Kidney (tissue), 14 donors: ENCODE results near the gene MMAB. TPM values are rescaled to one million over a fixed set of nuclear protein-coding genes. Genes with fewer than 3 reads are reported as not detected.

Experiments used
- DNase-seq, 5 donors: peaks; one replicate each; pipeline ENCODE4 v3.0.0-alpha.2; 2013 to 2020
- FAIRE-seq: peaks from 2 replicates; lab custom pipeline; 2012; peaks lifted over from hg19 to GRCh38; lab: Jason Lieb, UNC
- H3K27ac ChIP-seq, 2 donors: one replicate each; pipeline ENCODE4 v1.7.0; 2013; ENCODE audit warnings: low read depth in 2 of 2, low read length in 2 of 2, inconsistent platforms in 1 of 2
- H3K27me3 ChIP-seq: one replicate; pipeline ENCODE4 v1.7.1; 2013; ENCODE audit warnings: low read length, inconsistent platforms; ENCODE audit not compliant: control insufficient read depth, insufficient read depth
- H3K36me3 ChIP-seq, 3 donors: one replicate each; pipeline versions ENCODE4 v1.7.0 to v1.7.1; 2013; ENCODE audit warnings: low read length in 3 of 3, control low read depth in 1 of 3, inconsistent platforms in 1 of 3; ENCODE audit not compliant: insufficient read depth in 3 of 3, control insufficient read depth in 2 of 3
- H3K4me1 ChIP-seq, 3 donors: one replicate each; pipeline versions ENCODE4 v1.7.0 to v1.7.1; 2013; ENCODE audit warnings: low read length in 3 of 3, inconsistent platforms in 1 of 3, low read depth in 1 of 3; ENCODE audit not compliant: control insufficient read depth in 2 of 3, insufficient read depth in 2 of 3
- H3K4me3 ChIP-seq, 3 donors: one replicate each; pipeline versions ENCODE4 v1.7.0 to v1.8.1; 2013; ENCODE audit warnings: low read length in 3 of 3, control low read depth in 1 of 3, inconsistent platforms in 1 of 3
- H3K9ac ChIP-seq, 3 donors: one replicate each; pipeline versions ENCODE4 v1.7.0 to v1.7.1; 2013; ENCODE audit warnings: low read length in 3 of 3, control low read depth in 1 of 3, inconsistent platforms in 1 of 3
- H3K9me3 ChIP-seq, 3 donors: one replicate each; pipeline versions ENCODE4 v1.7.0 to v1.7.1; 2013; ENCODE audit warnings: low read length in 3 of 3, control low read depth in 1 of 3, inconsistent platforms in 1 of 3; ENCODE audit not compliant: control insufficient read depth in 2 of 3, insufficient read depth in 1 of 3
- CTCF ChIP-seq: IDR thresholded peaks from 3 replicates; pipeline ENCODE4 v1.5.1; 2012; ENCODE audit warnings: mild to moderate bottlenecking, moderate library complexity, borderline replicate concordance; ENCODE audit not compliant: insufficient read depth; ENCODE audit errors: extremely low read depth
- intact Hi-C: fragments of 100-400 bp; cut with DNase I; formaldehyde crosslinking; loops from one replicate; pipeline ENCODE4 v1.11.1; 2022
- polyA plus RNA-seq: library from polyadenylated mRNA; stranded (reverse); fragments of 350-450 nt; fragmentation: Illumina TruSeq; extraction: RNeasy Lipid Tissue Mini Kit (QIAGEN cat#74804); gene quantifications from one replicate; pipeline ENCODE4 v1.2.3, GENCODE V29; 2014; ENCODE audit warnings: low read depth, low replicate concordance; ENCODE audit not compliant: insufficient read depth
- total RNA-seq: library from RNA; stranded (reverse); fragmentation: NEBNext Ultra II Directional; extraction: Animal tissue kit (Norgen Biotek cat#: 25700); gene quantifications from one replicate; pipeline ENCODE4 v1.2.1, GENCODE V29; 2021
- donor health status: control.
- donor health status: control.
- donor health status: control.
- donor health status: control.
- donor health status: control.
- donor health status: DM: yes; HTN: yes; CAD: no.
- donor health status: Normal renal cell carcinoma (clear cell type).

The MMAB gene
- total and polyA plus RNA-seq, 2 donors from 2014 or later: 42.9 to 96.3 TPM

DNA sequence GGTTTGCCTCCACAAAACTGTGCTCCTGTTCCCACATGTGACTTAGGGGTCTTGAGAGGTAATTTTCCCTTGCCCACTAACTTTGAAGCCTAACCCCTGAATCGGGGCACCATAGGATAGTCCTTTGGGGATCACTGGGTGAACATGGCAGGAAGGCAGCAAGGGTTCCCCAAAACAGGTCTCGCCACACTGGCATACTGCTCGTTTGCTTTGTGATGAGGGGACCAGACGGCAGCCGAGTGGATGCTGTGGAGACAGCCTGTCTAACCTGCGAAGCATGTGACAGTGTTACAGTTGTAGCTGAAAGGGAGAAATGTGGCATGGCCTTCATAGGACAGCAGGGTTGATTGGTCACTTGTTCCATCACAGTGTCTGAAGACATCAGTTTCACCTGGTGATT lies 53.5 kb downstream of the MMAB start:
- DNase-seq (peak in 1 of 5 donors; percentile 11), FAIRE-seq (no peak)
- Histone ChIP-seq H3K27ac (no peak overlapping the region), H3K27me3 (no peaks in the 10 kb centered on the region), H3K9ac (no peak overlapping the region), H3K9me3 (no peaks in the 10 kb centered on the region), H3K4me3 (no peak overlapping the region), H3K4me1 (no peaks in the 10 kb centered on the region), H3K36me3 (peaks cover 0 to 54% (median 52%) of the 10 kb centered on the region in 3 donors)
- intact Hi-C loops: loop anchor here (10.0 kb wide), 1 partner anchor 255 kb away; no protein-coding TSS in a partner anchor
- no peak for TF ChIP-seq CTCF

GRCh38 chr12:109518820-109519665 lies 54.3 kb downstream of the MMAB start:
- Histone ChIP-seq H3K4me1 (no peaks in the 10 kb centered on the region), H3K4me3 (no peak overlapping the region), H3K27me3 (no peaks in the 10 kb centered on the region), H3K27ac (no peak overlapping the region), H3K9me3 (no peaks in the 10 kb centered on the region), H3K36me3 (peaks cover 0 to 52% (median 51%) of the 10 kb centered on the region in 3 donors), H3K9ac (no peak overlapping the region)
- intact Hi-C loops: no loop called here
- peak; percentile 32 for FAIRE-seq
- DNase-seq: peak in 4 of 5 donors; percentile 61 to 78 (median 72)
- TF ChIP-seq CTCF: peak; percentile 70

DNA sequence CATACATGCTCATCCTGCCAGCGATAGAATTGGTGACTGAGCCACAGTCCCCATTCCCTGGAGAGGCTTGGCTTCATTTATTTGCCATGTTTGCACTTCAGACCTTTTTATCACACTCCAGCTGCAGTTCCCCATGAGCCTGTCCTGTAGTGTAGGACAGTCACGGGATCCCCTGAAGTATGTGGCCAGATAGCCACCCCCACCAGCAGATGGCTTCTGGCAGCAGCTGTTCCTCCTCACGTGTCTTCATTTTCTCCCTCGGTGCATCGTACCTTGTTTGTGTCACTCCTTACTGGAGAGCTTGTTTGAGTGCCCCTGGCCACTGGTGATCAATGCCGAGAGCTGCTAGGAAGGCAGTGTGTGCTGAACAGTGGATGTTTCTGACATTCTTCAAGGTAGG lies 55.7 kb downstream of the MMAB start:
- intact Hi-C loops: no loop called here
- TF ChIP-seq CTCF: no peak
- H3K9ac ChIP-seq: no peak overlapping the region
- H3K9me3 ChIP-seq: no peaks in the 10 kb centered on the region
- H3K36me3 ChIP-seq: peaks cover 0 to 53% (median 46%) of the 10 kb centered on the region in 3 donors
- H3K4me3 ChIP-seq: no peak overlapping the region
- DNase-seq: peak in 1 of 5 donors; percentile 14
- FAIRE-seq: no peak
- H3K27me3 ChIP-seq: no peaks in the 10 kb centered on the region
- no peak overlapping the region for H3K27ac ChIP-seq
- no peaks in the 10 kb centered on the region for H3K4me1 ChIP-seq
